ENCODE measurements around the gene DEFB132.
A peak's percentile ranks its signal among the peaks of the same experiment; 100 is the strongest.
"Not testable (repeated sequence)": the region's sequence is repeated elsewhere in the genome, so short reads cannot be mapped to it uniquely, and the experiment has no call there.

Gene DEFB132

GRCh38 chr20:257419-257818, at the start of gene DEFB132:
TSS of gene DEFB132 (plus strand) at chr20:257724. CDS start at chr20:257779, 55 bp downstream.
- Mint-ChIP-seq H3K4me3 (no peak within 1 kb of the TSS), H3K27me3 (no peaks in the 10 kb centered on the region), H3K4me1 (peaks cover 12% of the 10 kb centered on the region), H3K36me3 (no peaks in the 10 kb centered on the region), H3K27ac (peak within 1 kb of the TSS; percentile 24), H3K9me3 (no peaks in the 10 kb centered on the region)

GRCh38 chr20:208942-209566, 48.5 kb upstream of the DEFB132 start:
- no peaks in the 10 kb centered on the region for H3K4me1 Mint-ChIP-seq
- H3K9me3 Mint-ChIP-seq, result no peaks in the 10 kb centered on the region
- H3K4me3 Mint-ChIP-seq, result no peak overlapping the region
- H3K36me3 Mint-ChIP-seq, result no peaks in the 10 kb centered on the region
- H3K27me3 Mint-ChIP-seq, result peaks cover 1% of the 10 kb centered on the region
- no peak overlapping the region for H3K27ac Mint-ChIP-seq

GRCh38 chr20:210809-211502, 46.6 kb upstream of the DEFB132 start:
- Mint-ChIP-seq H3K4me3 (no peak overlapping the region), H3K9me3 (no peaks in the 10 kb centered on the region), H3K27ac (no peak overlapping the region), H3K4me1 (no peaks in the 10 kb centered on the region), H3K36me3 (no peaks in the 10 kb centered on the region), H3K27me3 (no peaks in the 10 kb centered on the region)

- Mint-ChIP-seq H3K36me3 (no peaks in the 10 kb centered on the region), H3K9me3 (no peaks in the 10 kb centered on the region), H3K27ac (no peak overlapping the region), H3K4me3 (no peak overlapping the region), H3K4me1 (no peaks in the 10 kb centered on the region), H3K27me3 (peaks cover 4% of the 10 kb centered on the region)
Measured at GRCh38 chr20:214383-214782, 43.1 kb upstream of the DEFB132 start.

- Mint-ChIP-seq H3K4me3 (no peak overlapping the region), H3K9me3 (no peaks in the 10 kb centered on the region), H3K27ac (no peak overlapping the region), H3K27me3 (peaks cover 11% of the 10 kb centered on the region), H3K4me1 (no peaks in the 10 kb centered on the region), H3K36me3 (peaks cover under 1% of the 10 kb centered on the region)
Measured at GRCh38 chr20:215796-216195, 41.7 kb upstream of the DEFB132 start.

- Mint-ChIP-seq H3K36me3 (peaks cover 1% of the 10 kb centered on the region), H3K27me3 (peaks cover 14% of the 10 kb centered on the region), H3K27ac (no peak overlapping the region), H3K9me3 (no peaks in the 10 kb centered on the region), H3K4me3 (no peak overlapping the region), H3K4me1 (no peaks in the 10 kb centered on the region)
Measured at GRCh38 chr20:217266-217665, 40.3 kb upstream of the DEFB132 start.

GRCh38 chr20:219290-220115, 38.0 kb upstream of the DEFB132 start:
- no peaks in the 10 kb centered on the region for H3K9me3 Mint-ChIP-seq
- H3K4me1 Mint-ChIP-seq, result no peaks in the 10 kb centered on the region
- H3K27ac Mint-ChIP-seq, result no peak overlapping the region
- H3K4me3 Mint-ChIP-seq, result no peak overlapping the region
- peaks cover 14% of the 10 kb centered on the region for H3K27me3 Mint-ChIP-seq
- peaks cover 1% of the 10 kb centered on the region for H3K36me3 Mint-ChIP-seq

- peaks cover 10% of the 10 kb centered on the region for H3K4me1 Mint-ChIP-seq
Measured at GRCh38 chr20:221258-221830, 36.2 kb upstream of the DEFB132 start.

GRCh38 chr20:225879-226278, 31.6 kb upstream of the DEFB132 start:
- Mint-ChIP-seq H3K4me1 (peaks cover 33% of the 10 kb centered on the region), H3K27ac (peak overlapping the region; percentile 71)
- H3K27me3 Mint-ChIP-seq, H3K9me3 Mint-ChIP-seq, H3K4me3 Mint-ChIP-seq, H3K36me3 Mint-ChIP-seq: not testable (repeated sequence)

More at GRCh38 chr20:221258-221830, 36.2 kb upstream of the DEFB132 start:
- H3K36me3 Mint-ChIP-seq, result peaks cover 1% of the 10 kb centered on the region
- H3K4me3 Mint-ChIP-seq, result no peak overlapping the region
- H3K9me3 Mint-ChIP-seq, result no peaks in the 10 kb centered on the region
- H3K27ac Mint-ChIP-seq, result no peak overlapping the region
- peaks cover 14% of the 10 kb centered on the region for H3K27me3 Mint-ChIP-seq

GRCh38 chr20:226958-227357, 30.6 kb upstream of the DEFB132 start, which contains the start of gene DEFB129:
TSS of gene DEFB129 (plus strand) at chr20:227258. CDS start at chr20:227289, 31 bp downstream.
- H3K4me3 Mint-ChIP-seq, result no peak within 1 kb of the TSS
- peaks cover 33% of the 10 kb centered on the region for H3K4me1 Mint-ChIP-seq
- H3K36me3 Mint-ChIP-seq, result no peaks in the 10 kb centered on the region
- no peaks in the 10 kb centered on the region for H3K27me3 Mint-ChIP-seq
- H3K9me3 Mint-ChIP-seq, result no peaks in the 10 kb centered on the region
- peak within 1 kb of the TSS; percentile 94 for H3K27ac Mint-ChIP-seq

GRCh38 chr20:227439-228105, 30.0 kb upstream of the DEFB132 start:
- Mint-ChIP-seq H3K4me3 (no peak overlapping the region), H3K4me1 (peaks cover 33% of the 10 kb centered on the region), H3K9me3 (no peaks in the 10 kb centered on the region), H3K27me3 (no peaks in the 10 kb centered on the region), H3K36me3 (no peaks in the 10 kb centered on the region), H3K27ac (peak overlapping the region; percentile 94)

- Mint-ChIP-seq H3K27me3 (no peaks in the 10 kb centered on the region), H3K4me3 (no peak overlapping the region), H3K36me3 (no peaks in the 10 kb centered on the region), H3K4me1 (peaks cover 25% of the 10 kb centered on the region), H3K9me3 (no peaks in the 10 kb centered on the region), H3K27ac (no peak overlapping the region)
Measured at GRCh38 chr20:235891-236290, 21.6 kb upstream of the DEFB132 start.

GRCh38 chr20:237489-237888, 20.0 kb upstream of the DEFB132 start:
- peaks cover 25% of the 10 kb centered on the region for H3K4me1 Mint-ChIP-seq
- no peaks in the 10 kb centered on the region for H3K27me3 Mint-ChIP-seq
- H3K36me3 Mint-ChIP-seq, result no peaks in the 10 kb centered on the region
- no peaks in the 10 kb centered on the region for H3K9me3 Mint-ChIP-seq
- H3K27ac Mint-ChIP-seq, result peak overlapping the region; percentile 83
- H3K4me3 Mint-ChIP-seq, result peak overlapping the region; percentile 80

- Mint-ChIP-seq H3K27ac (peak overlapping the region; percentile 30), H3K36me3 (no peaks in the 10 kb centered on the region), H3K9me3 (no peaks in the 10 kb centered on the region), H3K4me1 (peaks cover 25% of the 10 kb centered on the region), H3K27me3 (no peaks in the 10 kb centered on the region), H3K4me3 (peak overlapping the region; percentile 80)
Measured at GRCh38 chr20:237929-238328, 19.6 kb upstream of the DEFB132 start.

- H3K4me3 Mint-ChIP-seq, result no peak overlapping the region
- peaks cover 11% of the 10 kb centered on the region for H3K4me1 Mint-ChIP-seq
- H3K27ac Mint-ChIP-seq, result no peak overlapping the region
- H3K9me3 Mint-ChIP-seq, result no peaks in the 10 kb centered on the region
- H3K27me3 Mint-ChIP-seq, result no peaks in the 10 kb centered on the region
- no peaks in the 10 kb centered on the region for H3K36me3 Mint-ChIP-seq
Measured at GRCh38 chr20:242905-243304, 14.6 kb upstream of the DEFB132 start.
